NCI-H510A (cell line): ENCODE measurements around the gene NSUN2.
A peak's percentile ranks its signal among the peaks of the same experiment; 100 is the strongest.
"Not testable (repeated sequence)": the region's sequence is repeated elsewhere in the genome, so short reads cannot be mapped to it uniquely, and the experiment has no call there.

Source experiments
- DNase-seq: peaks from one replicate; lab custom pipeline; 2025; lab: John Stamatoyannopoulos, UW

The NSUN2 gene

DNA sequence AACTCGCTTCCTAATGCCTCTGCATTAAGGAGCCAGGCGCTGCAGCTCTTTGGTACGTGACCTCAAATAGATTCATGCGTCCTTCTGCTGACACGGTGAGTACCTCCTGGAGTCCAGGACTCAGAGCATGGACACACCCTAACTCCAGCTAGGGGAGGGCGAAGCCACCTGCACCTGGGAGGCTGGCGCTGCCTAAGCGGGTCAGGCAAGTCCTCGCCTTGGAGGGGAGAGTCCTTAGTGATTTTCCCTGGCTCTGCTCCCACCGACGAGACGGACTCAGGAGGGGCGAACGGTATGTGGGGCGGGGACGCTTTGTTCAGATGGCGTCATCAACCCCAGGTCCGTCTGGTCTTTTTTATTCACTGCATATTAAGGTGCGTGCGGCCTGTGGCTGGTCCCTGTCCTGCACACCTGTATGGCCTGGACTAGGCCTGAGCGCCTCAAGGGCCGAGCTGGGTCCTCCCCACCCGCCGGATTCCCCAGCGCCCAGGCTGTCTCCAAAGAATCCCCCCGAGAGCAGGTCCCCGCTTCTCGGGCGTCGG, 50.3 kb downstream of the NSUN2 start:
- no peak for DNase-seq

DNA sequence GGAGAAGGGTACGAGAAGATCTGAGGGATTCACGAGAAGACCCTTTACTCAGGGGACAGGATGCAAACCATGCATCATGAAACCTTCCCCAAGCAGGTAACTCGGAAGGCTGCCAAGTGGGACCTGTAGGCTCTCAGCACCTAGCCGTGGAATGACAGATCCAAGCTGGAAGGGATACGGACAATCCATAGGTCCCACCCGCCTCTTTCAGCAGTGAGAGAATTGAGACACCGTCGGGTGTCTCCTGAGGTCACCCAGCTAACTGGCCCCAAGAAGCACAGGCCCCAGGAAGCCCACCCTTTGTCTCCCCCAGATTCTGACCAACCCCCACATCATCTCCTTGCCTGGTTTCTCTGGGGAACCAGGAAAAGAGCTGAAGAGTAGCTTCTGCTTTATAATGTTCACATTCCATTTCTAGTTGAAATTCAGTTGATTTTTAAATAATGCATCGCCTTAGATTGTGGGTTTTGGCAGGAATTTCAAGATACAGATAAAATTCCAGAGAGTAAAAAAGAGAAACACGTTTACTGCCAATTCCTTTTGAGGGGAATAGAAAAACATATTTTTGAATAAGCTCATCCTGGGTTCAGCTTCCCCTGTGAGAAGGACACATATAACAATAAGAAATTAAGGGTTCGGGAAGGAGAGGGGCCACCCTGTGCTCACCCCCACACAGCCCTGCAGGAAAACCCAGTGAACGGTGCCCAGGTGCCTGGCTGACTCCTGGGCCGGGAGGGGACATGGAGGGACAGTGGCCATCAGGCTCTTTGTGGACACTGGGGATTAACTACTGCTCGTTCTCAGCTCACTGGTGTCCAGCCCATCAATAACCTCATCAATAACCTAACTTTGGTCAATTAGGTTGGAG, 51.1 kb downstream of the NSUN2 start:
- DNase-seq, result no peak

DNA sequence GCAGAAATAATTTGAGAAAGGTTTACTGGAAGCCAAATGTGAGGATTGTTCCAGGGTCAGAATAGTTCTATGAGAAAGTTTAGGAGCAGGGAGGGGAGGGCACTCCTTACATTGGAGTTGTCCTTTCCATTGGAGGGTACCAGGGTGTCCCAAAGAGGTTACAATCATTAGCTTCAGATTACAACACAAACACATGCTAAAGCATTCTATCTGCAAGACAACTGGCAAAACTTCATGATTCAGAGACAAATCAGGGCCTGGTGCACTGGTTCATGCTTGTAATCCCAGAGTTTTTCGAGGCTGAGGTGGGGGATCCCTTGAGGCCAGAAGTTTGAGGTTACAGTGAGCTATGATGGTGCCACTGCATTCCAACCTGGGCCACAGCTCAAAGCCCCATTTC, 51.8 kb downstream of the NSUN2 start:
- no peak for DNase-seq

DNA sequence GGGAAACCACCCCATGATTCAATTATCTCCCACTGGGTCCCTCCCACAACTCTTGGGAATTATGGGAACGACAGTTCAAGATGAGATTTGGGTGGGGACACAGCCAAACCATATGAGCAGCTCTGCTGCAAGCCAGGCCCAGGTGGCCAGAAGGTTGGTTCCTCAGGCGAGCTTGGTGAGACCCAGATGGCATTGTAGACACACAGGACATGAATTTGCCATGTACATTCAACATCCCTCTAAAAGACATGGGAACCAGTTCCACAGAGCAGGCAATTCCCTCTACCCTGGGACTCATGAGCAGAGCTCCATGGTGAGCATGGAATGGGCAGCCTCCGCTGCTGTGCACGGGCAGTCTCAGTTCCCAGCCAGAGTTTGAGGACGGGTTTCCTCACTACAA, 53.3 kb downstream of the NSUN2 start:
- DNase-seq, result no peak

DNA sequence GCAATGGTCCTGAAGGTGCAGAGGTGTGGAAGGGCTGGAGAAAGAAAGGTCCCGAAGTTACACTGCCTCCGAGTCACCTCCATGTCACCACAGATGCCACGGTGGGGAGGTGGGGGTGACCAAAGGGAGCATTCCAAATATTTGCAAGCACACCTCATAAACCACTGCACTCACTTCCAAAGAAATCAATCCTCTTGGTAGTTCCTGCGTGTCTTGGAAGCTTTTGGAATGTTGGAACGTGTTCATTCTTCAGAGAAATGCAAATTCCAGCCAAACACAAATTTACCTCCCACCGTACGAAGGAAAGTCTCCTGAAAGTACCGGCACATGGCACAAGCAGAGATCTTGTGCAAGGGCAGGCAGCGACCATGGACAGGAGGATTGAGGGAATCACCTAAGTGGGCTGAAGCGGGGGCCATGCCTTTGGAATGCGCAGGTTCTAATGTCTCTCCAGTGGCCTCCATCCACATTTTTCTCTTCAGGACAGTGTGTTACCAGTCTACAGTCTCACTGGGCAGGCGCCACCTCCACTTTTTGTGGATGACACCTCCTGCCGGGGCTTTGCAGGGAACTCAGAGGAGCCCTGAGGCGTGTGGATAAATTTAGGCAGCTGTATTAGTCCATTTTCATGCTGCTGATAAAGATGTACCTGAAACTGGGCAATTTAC, 54.0 kb downstream of the NSUN2 start:
- DNase-seq, result no peak

DNA sequence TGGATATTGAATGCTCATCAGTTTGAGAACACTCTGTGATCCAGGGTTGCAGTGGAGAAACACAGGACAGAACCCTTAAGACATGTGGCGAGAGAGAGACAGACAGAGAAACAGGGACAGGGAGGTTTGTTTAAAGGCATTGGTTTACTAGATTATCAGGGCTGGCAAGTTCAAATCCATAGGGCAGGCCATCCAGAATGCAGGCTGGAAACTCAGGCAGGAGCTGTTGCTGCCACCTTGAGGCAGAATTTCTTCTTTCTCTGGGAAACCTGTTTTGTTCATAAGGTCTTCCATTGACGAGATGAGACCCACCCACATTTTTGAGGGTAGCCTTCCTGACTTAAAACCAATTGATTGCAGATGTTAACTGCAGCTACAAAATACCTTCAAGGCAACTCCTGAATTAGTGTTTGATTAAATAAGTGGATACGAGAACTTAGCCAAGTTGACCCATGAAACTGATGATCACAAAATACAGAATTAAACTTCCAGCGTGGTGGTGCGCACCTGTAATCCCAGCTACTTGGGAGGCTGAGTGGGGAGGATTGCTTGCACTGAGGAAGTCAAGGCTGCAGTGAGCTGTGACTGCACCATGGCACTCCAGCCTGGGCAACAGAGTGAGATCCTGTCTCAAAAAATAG, 55.9 kb downstream of the NSUN2 start:
- DNase-seq, result peak; percentile 16

DNA sequence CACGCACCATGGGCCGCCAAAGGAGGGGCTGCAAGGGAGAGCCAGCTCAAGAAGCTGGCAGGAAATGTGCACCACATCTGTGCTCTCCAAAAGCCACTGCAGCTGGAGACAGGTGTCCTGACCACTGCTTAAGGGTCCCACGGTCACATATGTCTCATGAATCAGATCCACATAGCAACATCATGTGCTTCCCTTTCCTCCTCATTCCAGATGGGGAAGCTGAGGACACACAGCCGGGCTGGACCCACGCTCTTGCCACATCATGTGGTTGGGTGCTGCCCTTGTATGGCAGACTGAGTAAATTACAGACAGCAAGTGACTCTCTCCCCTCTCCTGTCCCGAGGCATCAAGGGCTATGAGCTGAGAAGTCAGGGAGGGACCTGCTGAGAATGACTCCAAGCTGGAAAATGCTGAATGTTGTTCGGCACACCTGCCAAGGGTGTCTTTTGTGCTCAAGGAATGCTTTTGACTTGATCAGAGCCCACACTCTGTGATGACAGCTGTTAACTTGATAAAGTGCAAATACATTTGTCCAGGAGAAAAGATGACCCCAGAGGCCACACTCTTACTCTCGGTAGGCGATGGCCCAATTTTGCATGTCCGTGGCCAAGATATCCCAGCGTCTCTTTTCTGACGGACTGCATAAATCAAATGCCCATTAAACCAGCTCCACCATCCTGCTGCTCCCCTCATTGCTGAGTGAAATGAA, 58.2 kb downstream of the NSUN2 start:
- DNase-seq, result no peak

DNA sequence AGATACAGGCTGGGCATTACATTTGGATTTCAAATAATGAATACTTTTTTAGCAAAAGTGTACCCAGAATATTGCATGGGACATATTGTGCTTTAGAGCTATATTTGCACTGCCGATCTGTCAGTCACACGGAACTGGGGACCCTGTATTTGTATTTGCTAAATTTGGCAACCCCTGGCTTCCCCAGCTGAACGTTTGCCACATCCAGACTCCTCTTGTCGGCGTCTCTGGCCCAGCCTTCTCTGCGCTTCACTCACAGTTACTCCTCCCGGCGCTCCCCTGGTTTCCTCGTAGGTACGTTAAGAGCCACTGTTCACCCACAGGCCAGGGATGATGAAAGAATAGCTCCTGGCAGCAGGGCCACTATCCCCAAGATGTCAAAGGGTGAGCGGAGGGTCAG, 58.7 kb downstream of the NSUN2 start:
- DNase-seq, result no peak

DNA sequence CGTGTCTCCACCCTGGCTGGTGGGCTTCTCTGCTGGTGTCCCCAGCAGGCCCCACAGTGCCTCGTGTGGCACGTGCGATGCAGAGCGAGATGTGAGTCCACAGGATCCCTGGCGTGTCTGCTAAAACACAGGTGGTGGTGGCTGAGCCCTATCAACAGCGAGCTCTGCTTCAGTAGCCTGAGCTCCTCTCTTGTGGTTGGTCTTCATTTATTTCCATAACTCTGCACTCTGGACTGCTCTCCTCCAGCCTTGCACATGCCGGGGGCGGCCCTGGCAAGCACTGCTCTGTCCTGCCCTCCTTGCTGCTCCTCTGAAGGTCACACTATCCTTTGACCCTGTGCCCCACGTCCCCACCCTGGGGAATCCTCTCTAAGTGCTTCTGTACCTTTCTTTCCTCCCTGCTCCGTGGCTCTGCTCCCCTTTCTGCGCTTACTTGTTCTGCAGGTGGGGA, 59.2 kb downstream of the NSUN2 start:
- DNase-seq, result no peak

DNA sequence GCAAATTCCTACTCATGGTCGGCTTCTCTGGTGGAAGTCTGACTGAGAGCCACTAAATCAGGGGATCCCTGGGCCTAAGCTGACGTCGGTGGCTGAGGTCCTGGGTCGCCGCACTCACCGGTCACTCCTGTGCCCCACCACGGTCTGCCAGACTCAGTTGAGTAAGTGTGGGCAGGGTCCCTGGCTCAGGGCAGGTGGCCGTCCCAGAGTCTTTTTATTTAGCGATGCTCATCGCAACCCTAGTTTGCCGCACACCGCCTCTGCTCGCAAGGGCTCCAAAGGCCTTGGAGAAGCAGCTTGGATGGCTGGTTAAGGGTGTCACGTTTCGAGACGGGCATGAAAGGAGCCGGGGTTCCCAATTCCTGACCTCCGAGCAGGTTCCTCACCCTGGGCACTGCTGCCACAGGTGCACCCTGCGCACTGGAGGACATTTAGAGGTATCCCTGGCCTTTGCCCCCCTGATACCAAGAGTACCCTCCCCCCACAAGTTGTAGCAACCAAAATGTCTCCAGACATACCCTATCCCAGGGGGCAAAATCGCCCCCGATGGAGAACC, 59.9 kb downstream of the NSUN2 start:
- no peak for DNase-seq

DNA sequence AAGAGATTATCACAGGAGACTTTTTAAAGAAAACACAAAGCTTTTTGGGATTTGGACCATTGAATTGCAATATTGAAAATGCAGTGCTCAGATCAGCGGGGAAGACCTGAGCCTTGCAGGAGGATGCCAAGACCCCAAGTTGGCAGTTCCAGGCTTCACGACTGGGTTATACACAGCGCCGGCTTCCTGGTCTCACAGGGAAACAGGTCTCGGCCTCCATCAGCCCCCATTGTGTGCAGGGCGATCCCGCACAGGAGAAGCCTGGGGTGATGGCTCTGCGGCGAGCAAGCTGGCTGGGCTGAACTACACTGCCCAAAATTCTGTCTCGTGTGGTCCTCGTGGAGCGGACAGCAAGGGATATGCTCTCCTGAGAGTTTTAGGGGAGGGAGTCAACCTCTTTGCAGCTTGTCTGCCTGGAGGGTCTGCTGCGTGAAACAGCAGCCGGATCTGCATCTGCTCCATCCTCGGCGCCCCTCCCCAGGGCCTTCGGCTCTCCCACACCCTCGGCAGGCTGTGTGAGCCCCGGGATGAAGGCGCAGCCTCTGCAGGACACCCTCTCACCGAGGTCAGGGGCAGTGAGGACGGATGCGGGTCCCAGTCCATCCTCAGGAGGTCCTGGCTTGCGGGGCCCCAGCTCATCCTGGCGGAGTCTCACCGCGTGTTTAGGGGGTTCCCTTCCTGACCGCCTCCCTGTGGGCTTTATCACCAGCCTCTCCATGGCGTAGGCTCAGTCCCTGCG, 60.6 kb downstream of the NSUN2 start:
- DNase-seq, result no peak

DNA sequence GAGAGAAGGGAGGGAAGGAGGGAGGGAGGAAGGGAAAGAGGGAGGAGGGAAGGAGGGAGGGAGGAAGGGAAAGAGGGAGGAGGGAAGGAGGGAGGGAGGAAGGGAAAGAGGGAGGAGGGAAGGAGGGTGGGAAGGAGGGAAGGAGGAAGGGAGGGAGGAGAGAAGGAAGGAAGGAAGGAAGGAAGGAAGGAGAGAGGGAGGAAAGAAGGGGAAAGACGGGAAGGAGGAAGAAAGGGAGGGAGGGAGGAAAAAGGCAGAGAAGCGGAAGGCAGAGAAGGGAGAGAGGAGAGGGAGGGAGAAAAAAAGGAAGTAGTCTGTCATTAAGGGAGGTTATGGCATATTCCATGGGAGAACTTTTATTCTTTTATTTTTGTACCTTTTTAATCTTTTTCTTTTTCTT, 61.2 kb downstream of the NSUN2 start:
- not testable (repeated sequence) for DNase-seq

DNA sequence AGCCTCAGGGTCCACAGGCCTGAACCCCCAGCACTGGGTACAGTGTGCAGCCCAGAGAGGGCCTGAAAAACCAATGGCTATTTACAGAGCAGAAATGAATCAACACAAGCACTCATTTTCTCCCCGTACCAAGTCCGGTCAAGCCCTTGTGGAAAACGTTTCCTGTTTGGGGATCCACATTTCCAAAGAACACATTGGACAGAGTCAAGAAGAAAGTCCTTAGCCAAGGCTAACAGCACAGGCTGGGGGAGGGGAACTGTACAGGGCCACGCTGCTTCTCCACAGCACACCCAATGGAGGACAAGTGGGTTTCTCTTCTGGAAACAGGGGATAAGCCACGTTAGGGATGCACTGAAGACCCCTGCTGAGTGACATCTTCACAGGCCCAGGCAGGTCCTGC, 62.3 kb downstream of the NSUN2 start:
- no peak for DNase-seq

DNA sequence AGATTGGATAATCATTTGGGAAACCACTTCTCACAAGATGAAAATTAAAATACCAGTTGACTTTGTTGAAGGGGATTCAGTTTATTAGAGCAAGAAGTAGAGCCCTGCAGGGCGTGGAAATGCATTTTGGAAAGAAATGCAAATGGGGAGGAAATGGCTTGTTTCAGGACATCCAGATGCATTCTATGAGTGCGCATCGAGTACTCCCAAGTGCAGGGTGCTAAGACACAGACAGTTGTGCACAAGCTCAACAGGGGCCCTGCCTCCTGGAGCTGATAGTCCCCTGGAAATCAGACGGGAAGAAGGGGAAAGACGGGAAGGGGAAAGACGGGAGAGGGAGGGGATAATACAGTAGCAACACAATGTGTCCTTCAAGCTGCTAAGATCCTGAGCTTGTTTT, 64.0 kb downstream of the NSUN2 start:
- no peak for DNase-seq

DNA sequence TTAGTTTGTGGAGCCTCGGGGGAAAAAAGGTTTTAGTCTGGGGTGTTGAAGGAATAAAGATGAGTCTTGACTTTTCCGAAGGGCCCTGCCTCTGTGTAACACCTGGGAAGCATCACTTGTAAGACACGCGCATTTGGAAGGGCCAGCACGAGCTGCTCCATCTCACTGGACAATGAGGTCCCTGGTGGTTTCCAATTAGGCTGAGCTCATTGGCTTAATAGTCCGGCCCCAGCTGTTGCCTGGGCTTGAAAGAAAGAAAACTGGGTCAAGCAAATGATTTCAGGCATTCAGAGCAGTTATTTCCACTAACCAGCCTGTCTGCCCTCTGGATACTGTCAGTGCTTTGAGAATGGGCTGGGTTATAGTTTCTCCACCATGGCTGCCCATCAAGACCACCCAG, 64.5 kb downstream of the NSUN2 start:
- DNase-seq, result no peak

DNA sequence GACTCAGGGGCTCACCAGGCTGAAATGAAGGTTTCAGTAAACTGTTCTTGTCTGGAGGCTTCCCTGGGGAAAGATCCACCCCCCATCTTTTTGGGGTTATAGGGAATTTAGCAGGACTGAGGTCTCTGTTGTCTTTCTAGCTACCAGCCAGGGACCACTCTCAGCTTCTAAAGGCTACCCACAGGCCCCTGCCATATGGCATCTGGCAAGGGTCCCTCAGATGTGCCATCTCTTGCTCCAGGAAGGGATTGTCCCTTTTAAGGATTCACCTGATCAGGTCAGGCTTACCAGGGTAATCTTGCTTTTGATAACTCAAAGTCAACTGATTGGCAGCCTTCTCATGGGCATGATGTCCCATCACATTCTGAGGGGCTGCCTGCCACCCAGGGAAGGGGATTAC, 65.0 kb downstream of the NSUN2 start:
- no peak for DNase-seq

DNA sequence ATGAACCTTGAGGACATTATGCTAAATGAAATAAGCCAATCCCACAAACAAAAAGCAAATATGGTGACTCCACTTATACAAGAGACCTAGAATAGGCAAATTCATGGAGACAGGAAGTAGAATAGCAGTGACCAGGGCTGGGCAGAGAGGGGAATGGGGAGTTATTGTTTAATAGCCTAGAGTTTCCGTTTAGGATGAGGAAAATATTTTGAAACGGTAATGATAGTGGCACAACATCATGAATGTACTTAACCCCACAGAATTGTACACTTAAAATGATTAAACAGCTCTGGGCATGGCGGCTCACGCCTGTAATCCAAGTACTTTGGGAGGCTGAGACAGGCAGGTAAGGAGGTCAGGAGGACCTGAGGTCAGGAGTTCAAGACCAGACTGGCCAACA, 65.8 kb downstream of the NSUN2 start:
- DNase-seq, result no peak

DNA sequence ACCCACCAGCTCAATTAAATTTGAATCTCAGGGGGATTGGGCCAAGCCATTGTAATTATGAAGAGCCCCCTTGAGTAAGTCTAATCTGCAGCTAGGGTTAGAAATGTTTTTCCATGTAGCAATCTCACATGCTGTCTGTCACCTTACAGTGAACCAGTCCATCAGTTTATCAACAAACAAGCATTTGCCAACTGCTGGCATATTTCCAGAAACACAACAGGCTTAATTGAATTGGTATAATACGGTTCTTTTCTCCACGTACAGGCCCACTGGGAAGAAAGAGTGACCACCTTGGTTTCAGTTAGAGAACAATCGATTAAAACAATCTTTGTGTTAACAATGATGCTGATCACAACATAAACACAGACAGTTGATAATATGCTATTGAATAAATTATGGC, 67.4 kb downstream of the NSUN2 start:
- DNase-seq, result no peak

DNA sequence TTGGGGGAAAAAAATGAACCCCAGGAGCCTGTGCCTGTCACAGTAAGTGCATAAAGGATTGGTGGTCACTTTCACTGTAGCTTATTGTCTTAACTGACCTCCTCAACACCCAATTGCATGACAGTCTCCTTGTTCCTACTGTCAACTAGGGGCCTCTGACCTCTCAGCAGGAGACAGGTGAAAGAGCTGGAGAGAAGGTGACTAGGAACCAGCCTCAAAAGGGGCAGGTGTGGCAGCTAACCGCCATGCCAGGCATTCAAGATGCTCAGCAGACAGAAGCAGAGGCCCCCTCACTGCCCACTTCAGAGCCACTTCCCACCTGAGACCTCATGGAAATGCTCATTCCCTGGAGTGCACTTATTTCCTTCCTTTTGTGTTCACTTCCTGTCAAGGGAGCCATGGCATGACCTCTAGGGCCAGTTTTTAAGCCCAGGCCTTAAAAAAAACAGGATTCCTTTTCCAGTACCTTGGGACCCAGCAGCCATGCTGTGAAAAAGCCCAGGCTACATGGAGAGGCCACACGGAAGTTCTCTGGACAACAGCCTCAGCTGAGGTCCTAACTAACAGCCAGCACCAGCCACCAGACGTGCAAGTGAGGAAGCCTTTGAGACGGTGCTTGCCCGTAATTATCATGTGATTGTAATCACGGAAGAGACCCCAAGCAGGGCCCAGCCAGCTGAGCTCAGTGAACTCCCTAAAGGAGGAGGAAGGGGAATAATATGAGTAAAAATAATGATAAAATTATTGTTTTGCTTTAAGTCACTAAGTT, 74.9 kb downstream of the NSUN2 start:
- DNase-seq, result no peak

DNA sequence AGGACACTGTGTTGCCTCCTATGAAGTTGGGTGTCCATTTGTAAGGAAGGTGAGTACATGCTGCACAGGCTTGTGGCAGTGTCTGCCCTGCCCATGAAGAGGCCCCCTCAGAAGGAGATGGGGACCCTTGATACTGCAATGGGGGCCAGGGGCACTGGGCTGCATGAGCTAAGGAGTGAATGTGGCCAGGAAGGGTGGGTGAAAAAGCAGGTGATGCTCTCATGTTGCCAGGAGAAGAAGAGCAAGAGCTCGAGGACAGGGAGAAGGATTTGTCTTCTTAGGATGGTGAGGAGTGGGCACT, 76.1 kb downstream of the NSUN2 start:
- DNase-seq, result no peak
